Liver (tissue), 3 donors: ENCODE results near the gene CAMK1D.

Experiments
- ATF3 ChIP-seq: IDR thresholded peaks from 2 replicates; pipeline ENCODE4 v1.6.1; 2016; ENCODE audit warnings: antibody characterized with exemption
- CTCF ChIP-seq: fragments of 150-350 bp; IDR thresholded peaks from 2 replicates; pipeline ENCODE4 v1.5.1; 2017; ENCODE audit warnings: improper control_type of control experiment, low read depth, low read length; ENCODE audit not compliant: missing input control
- GABPA ChIP-seq, 2 donors: IDR thresholded peaks in 1 of 2; conservative IDR thresholded peaks in 1 of 2; 2 replicates each; pipeline ENCODE4 v1.6.1; 2016; ENCODE audit warnings: antibody characterized with exemption in 2 of 2, mild to moderate bottlenecking in 1 of 2, moderate library complexity in 1 of 2
- MAX ChIP-seq: IDR thresholded peaks from 2 replicates; pipeline ENCODE4 v1.6.1; 2016; ENCODE audit warnings: antibody characterized with exemption
- RAD21 ChIP-seq, 2 donors: IDR thresholded peaks; 2 replicates each; pipeline ENCODE4 v1.6.1; 2016; ENCODE audit warnings: antibody characterized with exemption in 2 of 2, mild to moderate bottlenecking in 2 of 2
- SP1 ChIP-seq: IDR thresholded peaks from 2 replicates; pipeline ENCODE4 v1.6.1; 2018; ENCODE audit warnings: antibody characterized with exemption, mild to moderate bottlenecking
- TAF1 ChIP-seq: conservative IDR thresholded peaks from 2 replicates; pipeline ENCODE4 v1.6.1; 2016; ENCODE audit warnings: antibody characterized with exemption, mild to moderate bottlenecking
- YY1 ChIP-seq: IDR thresholded peaks from 2 replicates; pipeline ENCODE4 v1.6.1; 2016; ENCODE audit warnings: antibody characterized with exemption, mild to moderate bottlenecking
- ZBTB33 ChIP-seq: IDR thresholded peaks from 2 replicates; pipeline ENCODE4 v1.6.1; 2016; ENCODE audit warnings: antibody characterized with exemption
- donor health status: healthy.
- donor health status: healthy.

GRCh38 chr10:12716042-12716441, 366.7 kb downstream of the CAMK1D start:
- no peak for TF ChIP-seq RAD21 (IDR thresholded peaks at IDR 0.05)
- no peak for TF ChIP-seq CTCF
- no peak for TF ChIP-seq TAF1
- TF ChIP-seq MAX: no peak
- TF ChIP-seq SP1: no peak
- no peak for TF ChIP-seq YY1
- no peak for TF ChIP-seq ATF3
- no peak for TF ChIP-seq GABPA (IDR thresholded peaks at IDR 0.05 in 1 of 2, conservative IDR thresholded peaks at IDR 0.05 in 1 of 2)
- TF ChIP-seq ZBTB33: no peak
